Neuronal stem cell (in vitro differentiated cells): ENCODE data around the gene GPR89B.
"Not testable (repeated sequence)": the region's sequence is repeated elsewhere in the genome, so short reads cannot be mapped to it uniquely, and the experiment has no call there.

Source experiments
- DNase-seq: peaks from one replicate; pipeline ENCODE4 v3.0.0-alpha.2; 2013; ENCODE audit warnings: low spot score
- H2AFZ ChIP-seq: one replicate; pipeline ENCODE4 v1.6.1; 2013; ENCODE audit warnings: mild to moderate bottlenecking, low read length, inconsistent platforms
- H2AK5ac ChIP-seq: 2 replicates; pipeline ENCODE4 v1.6.1; 2013; ENCODE audit warnings: low read depth, mild to moderate bottlenecking, inconsistent platforms, low read length, moderate library complexity, mixed read lengths
- H2BK120ac ChIP-seq: 2 replicates; pipeline ENCODE4 v1.6.1; 2013; ENCODE audit warnings: low read depth, mild to moderate bottlenecking, inconsistent platforms, low read length, moderate library complexity, mixed read lengths
- H2BK12ac ChIP-seq: one replicate; pipeline ENCODE4 v1.6.1; 2013; ENCODE audit warnings: low read length, inconsistent platforms
- H2BK15ac ChIP-seq: 2 replicates; pipeline ENCODE4 v1.6.1; 2013; ENCODE audit warnings: mild to moderate bottlenecking, low read length, inconsistent platforms, mixed read lengths
- H2BK5ac ChIP-seq: one replicate; pipeline ENCODE4 v1.6.1; 2013; ENCODE audit warnings: inconsistent platforms, mild to moderate bottlenecking, low read length, moderate library complexity
- H3K14ac ChIP-seq: one replicate; pipeline ENCODE4 v1.6.1; 2013; ENCODE audit warnings: low read length, inconsistent platforms
- H3K18ac ChIP-seq: 2 replicates; pipeline ENCODE4 v1.6.1; 2013; ENCODE audit warnings: low read length, inconsistent platforms
- H3K23ac ChIP-seq: 2 replicates; pipeline ENCODE4 v1.6.1; 2013; ENCODE audit warnings: low read depth, mild to moderate bottlenecking, mixed read lengths, low read length, inconsistent platforms; ENCODE audit not compliant: poor library complexity
- H3K27ac ChIP-seq: replicated peaks from 3 replicates; pipeline ENCODE4 v1.5.1; 2013; ENCODE audit warnings: low read length, inconsistent platforms
- H3K27me3 ChIP-seq, 3 experiments: 2 replicates each; pipeline ENCODE4 v1.6.1; 2013; ENCODE audit warnings: low read length in 3 of 3, mild to moderate bottlenecking in 2 of 3, inconsistent platforms in 1 of 3, low read depth in 1 of 3, mixed read lengths in 1 of 3, moderate library complexity in 1 of 3; ENCODE audit not compliant: control insufficient read depth in 3 of 3, insufficient read depth in 3 of 3
- H3K36me3 ChIP-seq, 2 donors: replicated peaks in 1 of 2; 2 replicates each; pipeline ENCODE4 v1.6.1; 2013; ENCODE audit warnings: low read length in 2 of 2; ENCODE audit not compliant: control insufficient read depth in 2 of 2, insufficient read depth in 2 of 2
- H3K4ac ChIP-seq: 2 replicates; pipeline ENCODE4 v1.6.1; 2013; ENCODE audit warnings: inconsistent platforms, mild to moderate bottlenecking, low read length, moderate library complexity
- H3K4me1 ChIP-seq, 2 donors: 1 replicate in 1 of 2; 2 replicates in 1 of 2; pipeline ENCODE4 v1.6.1; 2013; ENCODE audit warnings: low read length in 2 of 2, low read depth in 1 of 2; ENCODE audit not compliant: control insufficient read depth in 2 of 2, insufficient read depth in 1 of 2
- H3K4me2 ChIP-seq: one replicate; pipeline ENCODE4 v1.6.1; 2013; ENCODE audit warnings: mild to moderate bottlenecking, low read length, inconsistent platforms; ENCODE audit not compliant: insufficient read depth, poor library complexity, severe bottlenecking
- H3K4me3 ChIP-seq, 2 donors: 2 replicates each; pipeline ENCODE4 v1.5.1; 2013; ENCODE audit warnings: low read length in 2 of 2, mild to moderate bottlenecking in 2 of 2, inconsistent platforms in 1 of 2, moderate library complexity in 1 of 2
- H3K79me1 ChIP-seq: one replicate; pipeline ENCODE4 v1.6.1; 2013; ENCODE audit warnings: low read depth, mild to moderate bottlenecking, inconsistent platforms, low read length, moderate library complexity
- H3K9ac ChIP-seq: one replicate; pipeline ENCODE4 v1.6.1; 2013; ENCODE audit warnings: mild to moderate bottlenecking, low read depth, low read length, inconsistent platforms; ENCODE audit not compliant: poor library complexity
- H3K9me3 ChIP-seq, 2 donors: replicated peaks in 1 of 2; 2 replicates each; pipeline versions ENCODE3 to v1.6.1; 2013; ENCODE audit warnings: low read length in 2 of 2, mild to moderate bottlenecking in 2 of 2, inconsistent platforms in 1 of 2, low read depth in 1 of 2, mixed read lengths in 1 of 2, moderate library complexity in 1 of 2; ENCODE audit not compliant: control insufficient read depth in 2 of 2, insufficient read depth in 1 of 2
- H4K8ac ChIP-seq: one replicate; pipeline ENCODE4 v1.6.1; 2013; ENCODE audit warnings: low read depth, mild to moderate bottlenecking, inconsistent platforms, low read length, moderate library complexity
- H4K91ac ChIP-seq: one replicate; pipeline ENCODE4 v1.6.1; 2013; ENCODE audit warnings: low read length, low read depth, mild to moderate bottlenecking, inconsistent platforms; ENCODE audit not compliant: poor library complexity
- WGBS, 2 donors: extraction: QIAGEN DNeasy Blood & Tissue Kit; methylation state at CpG; one replicate each; pipeline ENCODE4 v1.1.7; 2013; ENCODE audit warnings: missing lambda C conversion rate in 2 of 2, mixed read lengths in 1 of 2; ENCODE audit not compliant: insufficient read length in 2 of 2, insufficient replicate concordance in 1 of 2; ENCODE audit errors: extremely low coverage in 2 of 2; 5-methylcytosine and 5-hydroxymethylcytosine counted together

GPR89B gene

GRCh38 chr1:147993400-147993799 lies 65.2 kb downstream of the GPR89B start:
- H3K4me2 ChIP-seq, H3K9me3 ChIP-seq, H4K8ac ChIP-seq, H2BK120ac ChIP-seq, H2BK15ac ChIP-seq, H3K4me1 ChIP-seq, H4K91ac ChIP-seq, H3K23ac ChIP-seq, H3K27me3 ChIP-seq, H3K9ac ChIP-seq, H3K14ac ChIP-seq, H3K27ac ChIP-seq, H3K79me1 ChIP-seq, H3K4ac ChIP-seq, H3K18ac ChIP-seq, H2AK5ac ChIP-seq, DNase-seq, H3K4me3 ChIP-seq, H2BK12ac ChIP-seq, H2AFZ ChIP-seq, H3K36me3 ChIP-seq, H2BK5ac ChIP-seq: not testable (repeated sequence)
- WGBS, 2 donors = no CpG with 5 or more reads among the region's 4 CpGs

GRCh38 chr1:147993825-147994615 lies 65.8 kb downstream of the GPR89B start:
- not testable (repeated sequence) for DNase-seq, H2BK12ac ChIP-seq, H3K27me3 ChIP-seq, H3K23ac ChIP-seq, H3K27ac ChIP-seq, H3K14ac ChIP-seq, H2AFZ ChIP-seq, H3K9ac ChIP-seq, H3K79me1 ChIP-seq, H2BK120ac ChIP-seq, H3K4me3 ChIP-seq, H2BK5ac ChIP-seq, H4K8ac ChIP-seq, H2AK5ac ChIP-seq, H3K18ac ChIP-seq, H3K4ac ChIP-seq, H3K36me3 ChIP-seq, H3K4me2 ChIP-seq, H4K91ac ChIP-seq, H3K9me3 ChIP-seq, H2BK15ac ChIP-seq, H3K4me1 ChIP-seq
- WGBS, 2 donors = no CpG with 5 or more reads among the region's 4 CpGs

DNA sequence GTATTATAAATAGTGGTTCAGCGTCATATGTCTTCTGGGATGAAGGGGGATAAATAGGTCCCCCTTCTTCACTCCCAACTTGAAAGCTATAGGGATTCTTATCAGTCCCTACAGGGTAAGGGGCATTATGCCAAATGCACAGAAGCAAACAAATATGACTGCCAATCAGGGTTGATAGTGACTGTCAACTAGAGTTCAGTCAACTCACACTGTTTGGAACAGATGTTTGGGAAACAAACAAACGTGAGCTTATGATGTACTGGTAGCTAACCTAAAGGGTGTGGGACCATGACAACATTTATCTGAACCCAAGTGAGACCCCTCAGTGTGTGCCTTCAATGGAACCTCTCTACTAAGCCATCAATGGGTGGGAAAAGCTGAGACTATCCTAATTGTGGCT lies 67.9 kb downstream of the GPR89B start:
- not testable (repeated sequence) for H4K8ac ChIP-seq, H3K14ac ChIP-seq, H3K36me3 ChIP-seq, H2BK12ac ChIP-seq, H3K18ac ChIP-seq, H4K91ac ChIP-seq, H3K4me3 ChIP-seq, H3K27ac ChIP-seq, H2BK15ac ChIP-seq, H2BK5ac ChIP-seq, H3K4me1 ChIP-seq, H2AFZ ChIP-seq, H3K27me3 ChIP-seq, H2AK5ac ChIP-seq, H2BK120ac ChIP-seq, H3K23ac ChIP-seq, H3K9me3 ChIP-seq, DNase-seq, H3K4ac ChIP-seq, H3K79me1 ChIP-seq, H3K4me2 ChIP-seq, H3K9ac ChIP-seq
- WGBS, 2 donors = no CpG with 5 or more reads among the region's 2 CpGs

DNA sequence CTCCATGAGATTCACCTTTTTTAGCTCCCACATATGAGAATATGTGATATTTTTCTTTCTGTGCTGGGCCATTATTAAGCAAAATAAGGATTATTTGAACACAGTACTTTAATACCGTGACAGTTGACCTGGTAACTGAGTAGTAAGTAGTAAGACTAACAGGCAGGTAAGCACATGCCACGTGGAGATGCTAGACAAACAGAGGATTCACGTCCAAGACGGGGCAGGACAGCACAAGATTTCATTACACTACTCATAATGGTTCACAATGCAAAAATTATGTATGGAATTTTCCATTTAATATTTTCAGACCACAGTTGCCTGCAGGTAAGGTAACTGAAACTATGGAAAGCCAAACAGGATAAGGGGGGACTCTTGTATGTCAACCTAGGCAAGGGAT lies 79.5 kb downstream of the GPR89B start:
- WGBS, 2 donors = no CpG with 5 or more reads among the region's 4 CpGs
- H3K79me1 ChIP-seq, H3K4ac ChIP-seq, H3K18ac ChIP-seq, H3K14ac ChIP-seq, H3K4me1 ChIP-seq, DNase-seq, H4K91ac ChIP-seq, H2BK15ac ChIP-seq, H3K4me3 ChIP-seq, H3K4me2 ChIP-seq, H3K36me3 ChIP-seq, H2BK12ac ChIP-seq, H2BK120ac ChIP-seq, H2BK5ac ChIP-seq, H2AK5ac ChIP-seq, H3K27me3 ChIP-seq, H4K8ac ChIP-seq, H3K23ac ChIP-seq, H3K27ac ChIP-seq, H2AFZ ChIP-seq, H3K9ac ChIP-seq, H3K9me3 ChIP-seq: not testable (repeated sequence)
